HCT116 (cell line): ENCODE results near the gene LIN52. TPM values are rescaled to one million over a fixed set of nuclear protein-coding genes. Genes with fewer than 3 reads are reported as not detected.
A peak's percentile ranks its signal among the peaks of the same experiment; 100 is the strongest.

Experiments used
- ATAC-seq: fragments of 200-7000 bp; cut with Tn5 transposase; 2 replicates; pipeline ENCODE4 v1.9.1; 2020; ENCODE audit warnings: mild to moderate bottlenecking, moderate library complexity
- BruUV-seq: library from RNA; stranded (reverse); fragments of 400-500 nt; replicated peaks from 2 replicates; lab custom pipeline; 2021; lab: Mats Ljungman, UMichigan
- CTCF ChIA-PET: fragments of 300-600 bp; sonication (Branson Sonifier 250); formaldehyde crosslinking; loops from one replicate; lab custom pipeline; 2021; ENCODE audit warnings: antibody characterized with exemption; lab: Charles Lee
- POLR2A ChIA-PET: fragments of 300-600, 350-600 bp; sonication (Branson Sonifier 250); formaldehyde crosslinking; loops from one replicate; lab custom pipeline; 2021; ENCODE audit warnings: antibody characterized with exemption; lab: Charles Lee
- RAD21 ChIA-PET, 2 experiments: fragments of 300-600 bp; sonication (Branson Sonifier 250); formaldehyde crosslinking; loops; one replicate each; lab custom pipeline; 2023; ENCODE audit warnings: low total read pairs in 2 of 2; ENCODE audit not compliant: uncharacterized antibody in 2 of 2, unreplicated experiment in 2 of 2, low non-redundant PET in 1 of 2; lab: Charles Lee
- DNase-seq: peaks from one replicate; pipeline ENCODE4 v3.0.0-alpha.2; 2010; ENCODE audit warnings: low read depth, low spot score
- H2AFZ ChIP-seq: fragments of 200-600 bp; shearing (Covaris generic), sonication (generic); 2 replicates; pipeline ENCODE4 v1.6.1; 2017; ENCODE audit warnings: low read depth, mixed run types, mixed read lengths, antibody characterized with exemption, low read length; ENCODE audit not compliant: poor library complexity, severe bottlenecking
- H3K27ac ChIP-seq: 2 replicates; pipeline ENCODE4 v1.5.1; 2012; ENCODE audit warnings: low read depth, low read length
- H3K27me3 ChIP-seq: fragments of 200-600 bp; sonication (generic); 2 replicates; pipeline ENCODE4 v1.6.1; 2016; ENCODE audit warnings: mixed run types, low read length, mixed read lengths; ENCODE audit not compliant: insufficient read depth
- H3K36me3 ChIP-seq, 2 experiments: fragments of 200-500 bp in 1 of 2; fragments of 200-600 bp in 1 of 2; sonication (Bioruptor generic) in 1 of 2; sonication (generic) in 1 of 2; 2 replicates each; pipeline versions ENCODE4 v1.5.1 to v1.6.1; 2014 to 2016; ENCODE audit warnings: low read length in 2 of 2, inconsistent platforms in 1 of 2, mixed read lengths in 1 of 2, mixed run types in 1 of 2; ENCODE audit not compliant: insufficient read depth in 2 of 2, control insufficient read depth in 1 of 2
- H3K4me1 ChIP-seq, 2 experiments: fragments of 200-600 bp in 1 of 2; sonication (generic) in 1 of 2; 2 replicates each; pipeline versions ENCODE4 v1.5.1 to v1.6.1; 2012 to 2017; ENCODE audit warnings: low read length in 2 of 2, inconsistent platforms in 1 of 2, mild to moderate bottlenecking in 1 of 2, mixed read lengths in 1 of 2, mixed run types in 1 of 2, moderate library complexity in 1 of 2; ENCODE audit not compliant: insufficient read depth in 2 of 2, control insufficient read depth in 1 of 2
- H3K4me2 ChIP-seq: fragments of 200-600 bp; sonication (generic); 2 replicates; pipeline ENCODE4 v1.6.1; 2017; ENCODE audit warnings: mixed run types, low read length, mixed read lengths
- H3K4me3 ChIP-seq, 2 experiments: fragments of 200-600 bp in 1 of 2; sonication (generic) in 1 of 2; replicated peaks in 1 of 2; 2 replicates each; pipeline ENCODE4 v1.5.1; 2011 to 2016; ENCODE audit warnings: low read length in 2 of 2, control low read depth in 1 of 2, low read depth in 1 of 2, mild to moderate bottlenecking in 1 of 2, mixed read lengths in 1 of 2, mixed run types in 1 of 2
- H3K79me2 ChIP-seq: fragments of 200-600 bp; sonication (generic); 2 replicates; pipeline ENCODE4 v1.6.1; 2017; ENCODE audit warnings: mild to moderate bottlenecking, mixed run types, low read length, moderate library complexity, mixed read lengths; ENCODE audit not compliant: insufficient read depth
- H3K9ac ChIP-seq: fragments of 200-600 bp; sonication (generic); 2 replicates; pipeline ENCODE4 v1.6.1; 2016; ENCODE audit warnings: low read length, mixed read lengths
- H3K9me2 ChIP-seq: fragments of 200-600 bp; sonication (generic), shearing (Covaris generic); 2 replicates; pipeline ENCODE4 v1.6.1; 2017; ENCODE audit warnings: mixed run types, mild to moderate bottlenecking, moderate library complexity; ENCODE audit not compliant: insufficient read depth
- H3K9me3 ChIP-seq, 2 experiments: fragments of 200-500 bp in 1 of 2; fragments of 200-600 bp in 1 of 2; sonication (Bioruptor generic) in 1 of 2; sonication (generic) in 1 of 2; 2 replicates each; pipeline ENCODE4 v1.6.1; 2014 to 2017; ENCODE audit warnings: low read length in 2 of 2, mixed read lengths in 2 of 2, inconsistent platforms in 1 of 2, low read depth in 1 of 2, mild to moderate bottlenecking in 1 of 2, mixed run types in 1 of 2, moderate library complexity in 1 of 2; ENCODE audit not compliant: control insufficient read depth in 1 of 2, insufficient read depth in 1 of 2
- H4K20me1 ChIP-seq: fragments of 200-600 bp; sonication (generic), shearing (Covaris generic); 2 replicates; pipeline ENCODE4 v1.6.1; 2017; ENCODE audit warnings: mixed run types, mild to moderate bottlenecking, moderate library complexity; ENCODE audit not compliant: insufficient read depth
- CEBPB ChIP-seq: IDR thresholded peaks from 2 replicates; pipeline ENCODE4 v1.6.1; 2012; ENCODE audit warnings: low read depth
- EGR1 ChIP-seq: IDR thresholded peaks from 2 replicates; pipeline ENCODE4 v1.6.1; 2012; ENCODE audit warnings: low read depth
- ELF1 ChIP-seq: IDR thresholded peaks from 2 replicates; pipeline ENCODE4 v1.6.1; 2012; ENCODE audit warnings: low read depth, borderline replicate concordance
- EZH2 ChIP-seq: fragments of 200-600 bp; sonication (generic); IDR thresholded peaks from 2 replicates; pipeline ENCODE4 v1.6.1; 2017; ENCODE audit warnings: antibody characterized with exemption, mixed run types
- EZH2phosphoT487 ChIP-seq: fragments of 200-600 bp; IDR thresholded peaks from 2 replicates; pipeline ENCODE4 v1.6.1; 2018; ENCODE audit warnings: antibody characterized with exemption, borderline replicate concordance
- FOSL1 ChIP-seq: IDR thresholded peaks from 2 replicates; pipeline ENCODE4 v1.6.1; 2012; ENCODE audit warnings: low read depth
- POLR2A ChIP-seq: IDR thresholded peaks from 2 replicates; pipeline ENCODE4 v1.7.0; 2011; ENCODE audit warnings: borderline replicate concordance; ENCODE audit not compliant: insufficient read depth, insufficient read length; ENCODE audit errors: extremely low read depth
- POLR2AphosphoS5 ChIP-seq: IDR thresholded peaks from 2 replicates; pipeline ENCODE4 v1.6.1; 2011; ENCODE audit warnings: mild to moderate bottlenecking, low read depth, low read length, moderate library complexity
- RAD21 ChIP-seq: IDR thresholded peaks from 2 replicates; pipeline ENCODE4 v1.6.1; 2012; ENCODE audit warnings: low read depth, mild to moderate bottlenecking
- SRF ChIP-seq: IDR thresholded peaks from 2 replicates; pipeline ENCODE4 v1.6.1; 2012; ENCODE audit warnings: low read depth
- TCF7L2 ChIP-seq: IDR thresholded peaks from 2 replicates; pipeline ENCODE4 v1.7.0; 2011; ENCODE audit warnings: borderline replicate concordance, inconsistent platforms; ENCODE audit not compliant: insufficient read depth, insufficient read length; ENCODE audit errors: extremely low read depth
- YY1 ChIP-seq: IDR thresholded peaks from 2 replicates; pipeline ENCODE4 v1.6.1; 2011; ENCODE audit warnings: low read length, low read depth, moderate library complexity, mild to moderate bottlenecking; ENCODE audit not compliant: insufficient replicate concordance; ENCODE audit errors: extremely low read depth
- ZNF274 ChIP-seq: fragments of 200-500 bp; sonication (Bioruptor generic); IDR thresholded peaks from 2 replicates; pipeline ENCODE4 v1.6.1; 2014; ENCODE audit warnings: mild to moderate bottlenecking, low read depth, low read length, inconsistent platforms
- intact Hi-C: fragments of 100-400 bp; cut with micrococcal nuclease; formaldehyde crosslinking; loops from 2 replicates; pipeline ENCODE4 v1.10.0; 2022
- total RNA-seq: library from RNA; stranded (reverse); gene quantifications from one replicate; pipeline ENCODE4 v1.2.1, GENCODE V29; 2021; ENCODE audit not compliant: unreplicated experiment

The LIN52 gene
- total RNA-seq, 1 experiment from 2014 or later = 9.6 TPM

- ChIA-PET POLR2A (no interaction called here), RAD21 (interaction anchor here in 1 of 2 experiments (0.6 kb wide), 1 partner anchor 158 kb away, joined by 3 read pairs; no protein-coding TSS in a partner anchor), CTCF (no interaction called here)
- H3K4me3 ChIP-seq = peak overlapping the region in 1 of 2 experiments; percentile 98; a peak in 3 of 4 replicates
- no peaks in the 10 kb centered on the region for H3K9me2 ChIP-seq
- H3K4me2 ChIP-seq = peak overlapping the region; percentile 100
- ATAC-seq = no peak
- intact Hi-C loops = no loop called here
- TF ChIP-seq EGR1 (no peak), YY1 (no peak), EZH2 (no peak), FOSL1 (no peak), CEBPB (no peak), POLR2AphosphoS5 (no peak)
- no peak overlapping the region for H3K27ac ChIP-seq
- no peaks in the 10 kb centered on the region for H3K9me3 ChIP-seq
- H2AFZ ChIP-seq = no peak overlapping the region
- no TSS peak for BruUV-seq
- H3K4me1 ChIP-seq = peaks cover 0 to 19% of the 10 kb centered on the region in 2 experiments; a peak in 3 of 4 replicates
- peak overlapping the region; percentile 93 for H3K9ac ChIP-seq
- no peaks in the 10 kb centered on the region for H3K27me3 ChIP-seq
- H4K20me1 ChIP-seq = no peaks in the 10 kb centered on the region
- H3K79me2 ChIP-seq = peaks cover 18% of the 10 kb centered on the region
- no peak for DNase-seq
- H3K36me3 ChIP-seq = no peaks in the 10 kb centered on the region
These were observed 1.6 kb upstream of the LIN52 start for GRCh38 chr14:74083161-74083560.

- DNase-seq = no peak
- BruUV-seq = no TSS peak
- TF ChIP-seq EZH2phosphoT487 (no peak), RAD21 (no peak), ZNF274 (no peak), SRF (no peak), POLR2A (no peak), TCF7L2 (no peak), ELF1 (no peak)
- Histone ChIP-seq H4K20me1 (no peaks in the 10 kb centered on the region), H3K9me3 (no peaks in the 10 kb centered on the region), H3K27me3 (no peaks in the 10 kb centered on the region), H3K9me2 (no peaks in the 10 kb centered on the region), H3K4me1 (peaks cover 0 to 19% of the 10 kb centered on the region in 2 experiments; a peak in 3 of 4 replicates), H3K27ac (peak overlapping the region; percentile 15; the same call in 1 of the 2 replicates), H2AFZ (peak overlapping the region; percentile 45), H3K36me3 (no peaks in the 10 kb centered on the region), H3K4me3 (peak overlapping the region; percentile 88 to 98), H3K79me2 (peaks cover 18% of the 10 kb centered on the region), H3K9ac (peak overlapping the region; percentile 93), H3K4me2 (peak overlapping the region; percentile 100)
- ChIA-PET CTCF (no interaction called here), RAD21 (interaction anchor here in 1 of 2 experiments (0.6 kb wide), 1 partner anchor 159 kb away, joined by 3 read pairs; no protein-coding TSS in a partner anchor), POLR2A (interaction anchor here (1.6 kb wide), 1 partner anchor 22 kb away, joined by 3 read pairs; no protein-coding TSS in a partner anchor)
- peak; percentile 37 for ATAC-seq
- intact Hi-C loops = no loop called here
These were observed 926 bp upstream of the LIN52 start for GRCh38 chr14:74083784-74084276.
